Panc1 (cell line): ENCODE results near the gene SPINK7. TPM values are rescaled to one million over a fixed set of nuclear protein-coding genes. Genes with fewer than 3 reads are reported as not detected.
"Not testable (repeated sequence)": the region's sequence is repeated elsewhere in the genome, so short reads cannot be mapped to it uniquely, and the experiment has no call there.

Experiments used
- ATAC-seq: fragments of 200-7000 bp; cut with Tn5 transposase; 2 replicates; pipeline ENCODE4 v1.9.1; 2020; ENCODE audit warnings: mild to moderate bottlenecking, moderate library complexity
- BruUV-seq: library from RNA; stranded (reverse); fragments of 400-500 nt; replicated peaks from 2 replicates; lab custom pipeline; 2021; lab: Mats Ljungman, UMichigan
- CTCF ChIA-PET: fragments of 300-600 bp; sonication (Branson Sonifier 250); formaldehyde crosslinking; loops from one replicate; lab custom pipeline; 2022; ENCODE audit warnings: antibody characterized with exemption; lab: Charles Lee
- POLR2A ChIA-PET: fragments of 300-600 bp; sonication (Branson Sonifier 250); formaldehyde crosslinking; loops from one replicate; lab custom pipeline; 2022; ENCODE audit warnings: antibody characterized with exemption; lab: Charles Lee
- DNase-seq: peaks from one replicate; pipeline ENCODE4 v3.0.0-alpha.2; 2010; ENCODE audit warnings: low read depth, low spot score
- H3K27ac ChIP-seq: 2 replicates; pipeline ENCODE4 v1.5.1; 2011; ENCODE audit warnings: mild to moderate bottlenecking, low read length, inconsistent platforms
- H3K27me3 ChIP-seq: fragments of 200-500 bp; sonication (Bioruptor generic); 2 replicates; pipeline ENCODE4 v1.6.0; 2014; ENCODE audit warnings: low read length, inconsistent platforms; ENCODE audit not compliant: control insufficient read depth, insufficient read depth
- H3K36me3 ChIP-seq: fragments of 200-500 bp; sonication (Bioruptor generic); 2 replicates; pipeline ENCODE4 v1.5.1; 2014; ENCODE audit warnings: inconsistent platforms, mild to moderate bottlenecking, low read length, moderate library complexity; ENCODE audit not compliant: control insufficient read depth, insufficient read depth
- H3K4me1 ChIP-seq: 2 replicates; pipeline ENCODE4 v1.5.1; 2011; ENCODE audit warnings: inconsistent platforms, mild to moderate bottlenecking, low read length, moderate library complexity; ENCODE audit not compliant: control insufficient read depth, insufficient read depth
- H3K4me3 ChIP-seq, 2 experiments: 2 replicates each; pipeline ENCODE4 v1.5.1; 2011 to 2012; ENCODE audit warnings: low read depth in 2 of 2, low read length in 2 of 2, mild to moderate bottlenecking in 2 of 2, inconsistent platforms in 1 of 2, moderate library complexity in 1 of 2
- H3K9me3 ChIP-seq: fragments of 200-500 bp; sonication (Bioruptor generic); 2 replicates; pipeline ENCODE4 v1.5.1; 2014; ENCODE audit warnings: low read depth, mild to moderate bottlenecking, inconsistent platforms, low read length, moderate library complexity; ENCODE audit not compliant: control insufficient read depth, insufficient read depth
- POLR2AphosphoS5 ChIP-seq: IDR thresholded peaks from 2 replicates; pipeline ENCODE4 v1.6.1; 2012; ENCODE audit warnings: mild to moderate bottlenecking, low read depth, low read length, moderate library complexity
- REST ChIP-seq, 2 experiments: IDR thresholded peaks; 2 replicates each; pipeline ENCODE4 v1.6.1; 2011 to 2012; ENCODE audit warnings: low read depth in 2 of 2, control low read depth in 1 of 2, low read length in 1 of 2, mild to moderate bottlenecking in 1 of 2, moderate library complexity in 1 of 2; ENCODE audit not compliant: insufficient read depth in 1 of 2
- SIN3A ChIP-seq: IDR thresholded peaks from 2 replicates; pipeline ENCODE4 v1.6.1; 2012; ENCODE audit warnings: low read depth, mild to moderate bottlenecking, low read length, moderate library complexity, borderline replicate concordance; ENCODE audit not compliant: insufficient read depth
- TCF7L2 ChIP-seq: IDR thresholded peaks from 2 replicates; pipeline ENCODE4 v1.6.1; 2011; ENCODE audit warnings: mild to moderate bottlenecking, low read depth, low read length, inconsistent platforms
- in situ Hi-C: cut with HindIII; loops from 2 replicates; pipeline ENCODE4 v1.10.0; 2016; ENCODE audit warnings: low sequenced_read_pairs, low pct_unique_long_range_greater_than_20kb
- intact Hi-C: fragments of 100-400 bp; cut with micrococcal nuclease; formaldehyde crosslinking; loops from one replicate; pipeline ENCODE4 v1.10.0; 2022; ENCODE audit not compliant: unreplicated experiment
- total RNA-seq: library from RNA; stranded (reverse); gene quantifications from one replicate; pipeline ENCODE4 v1.2.1, GENCODE V29; 2021; ENCODE audit not compliant: unreplicated experiment
- TF ChIP-seq, protein P1 (sequence below): fragments of 450-650 bp; IDR thresholded peaks from 2 replicates; pipeline ENCODE4 v1.5.1; 2017; ENCODE audit warnings: mild to moderate bottlenecking

Gene SPINK7
- total RNA-seq, 1 experiment from 2014 or later = not detected

DNA sequence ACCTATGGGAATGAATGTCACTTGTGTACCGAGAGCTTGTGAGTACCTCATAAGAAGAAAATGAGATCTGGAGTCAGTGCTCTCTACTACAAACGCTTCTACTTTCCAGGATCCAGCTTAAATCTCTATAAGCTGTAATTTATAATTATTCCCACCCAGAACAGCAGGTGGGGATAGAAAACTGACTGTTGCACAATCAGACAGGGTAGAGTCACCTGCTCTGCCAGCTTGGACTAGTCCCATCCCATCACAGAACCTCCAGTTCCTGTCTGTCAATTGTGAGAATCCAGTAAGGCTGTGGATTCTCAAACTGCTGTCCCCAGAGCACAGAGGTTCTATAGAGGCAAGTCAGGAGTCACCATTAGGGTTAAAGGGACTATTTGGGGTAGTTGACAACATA lies 2.0 kb downstream of the SPINK7 start:
- TF ChIP-seq, protein P1, sequence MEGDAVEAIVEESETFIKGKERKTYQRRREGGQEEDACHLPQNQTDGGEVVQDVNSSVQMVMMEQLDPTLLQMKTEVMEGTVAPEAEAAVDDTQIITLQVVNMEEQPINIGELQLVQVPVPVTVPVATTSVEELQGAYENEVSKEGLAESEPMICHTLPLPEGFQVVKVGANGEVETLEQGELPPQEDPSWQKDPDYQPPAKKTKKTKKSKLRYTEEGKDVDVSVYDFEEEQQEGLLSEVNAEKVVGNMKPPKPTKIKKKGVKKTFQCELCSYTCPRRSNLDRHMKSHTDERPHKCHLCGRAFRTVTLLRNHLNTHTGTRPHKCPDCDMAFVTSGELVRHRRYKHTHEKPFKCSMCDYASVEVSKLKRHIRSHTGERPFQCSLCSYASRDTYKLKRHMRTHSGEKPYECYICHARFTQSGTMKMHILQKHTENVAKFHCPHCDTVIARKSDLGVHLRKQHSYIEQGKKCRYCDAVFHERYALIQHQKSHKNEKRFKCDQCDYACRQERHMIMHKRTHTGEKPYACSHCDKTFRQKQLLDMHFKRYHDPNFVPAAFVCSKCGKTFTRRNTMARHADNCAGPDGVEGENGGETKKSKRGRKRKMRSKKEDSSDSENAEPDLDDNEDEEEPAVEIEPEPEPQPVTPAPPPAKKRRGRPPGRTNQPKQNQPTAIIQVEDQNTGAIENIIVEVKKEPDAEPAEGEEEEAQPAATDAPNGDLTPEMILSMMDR = no peak
- TF ChIP-seq POLR2AphosphoS5 (no peak), TCF7L2 (no peak), SIN3A (no peak), REST (IDR thresholded peaks at IDR 0.05; ENCODE audit: insufficient read depth in 1 of 2, low read depth in 2 of 2, low read length in 1 of 2) (no peak)
- no peak overlapping the region for H3K27ac ChIP-seq
- no peak for DNase-seq
- H3K9me3 ChIP-seq = no peaks in the 10 kb centered on the region
- no peaks in the 10 kb centered on the region for H3K36me3 ChIP-seq
- ChIA-PET POLR2A (no interaction called here), CTCF (no interaction called here)
- intact Hi-C loops = no loop called here
- no peaks in the 10 kb centered on the region for H3K4me1 ChIP-seq
- no peak for ATAC-seq
- no peaks in the 10 kb centered on the region for H3K27me3 ChIP-seq
- no TSS peak for BruUV-seq
- no peak overlapping the region for H3K4me3 ChIP-seq
- in situ Hi-C loops = no loop called here

GRCh38 chr5:148314731-148315130 lies 2.5 kb downstream of the SPINK7 start:
- ChIA-PET POLR2A (no interaction called here), CTCF (no interaction called here)
- no TSS peak for BruUV-seq
- no peaks in the 10 kb centered on the region for H3K36me3 ChIP-seq
- no peaks in the 10 kb centered on the region for H3K9me3 ChIP-seq
- TF ChIP-seq SIN3A (no peak), POLR2AphosphoS5 (no peak), TCF7L2 (no peak), REST (IDR thresholded peaks at IDR 0.05; ENCODE audit: insufficient read depth in 1 of 2, low read depth in 2 of 2, low read length in 1 of 2) (no peak)
- TF ChIP-seq, protein P1 = no peak
- no peak overlapping the region for H3K27ac ChIP-seq
- in situ Hi-C loops (no loop called here), intact Hi-C loops (no loop called here)
- no peaks in the 10 kb centered on the region for H3K27me3 ChIP-seq
- no peak overlapping the region for H3K4me3 ChIP-seq
- ATAC-seq (no peak), DNase-seq (no peak)
- no peaks in the 10 kb centered on the region for H3K4me1 ChIP-seq

- POLR2A ChIA-PET = not testable (repeated sequence)
These were observed 8.1 kb downstream of the SPINK7 start for GRCh38 chr5:148320011-148320963.

More at GRCh38 chr5:148320011-148320963, 8.1 kb downstream of the SPINK7 start:
- H3K9me3 ChIP-seq, H3K4me1 ChIP-seq, H3K27me3 ChIP-seq, BruUV-seq, intact Hi-C loops, H3K36me3 ChIP-seq, CTCF ChIA-PET, in situ Hi-C loops, H3K27ac ChIP-seq, DNase-seq, ATAC-seq, H3K4me3 ChIP-seq: not testable (repeated sequence)
